A673 (cell line): ENCODE measurements around the gene SHANK1. TPM values are rescaled to one million over a fixed set of nuclear protein-coding genes. Genes with fewer than 3 reads are reported as not detected.

Experiments
- BruUV-seq: library from RNA; stranded (reverse); fragments of 400-500 nt; replicated peaks from 2 replicates; lab custom pipeline; 2021; lab: Mats Ljungman, UMichigan
- CTCF ChIA-PET: fragments of 300-600 bp; sonication (Branson Sonifier 250); formaldehyde crosslinking; loops from one replicate; lab custom pipeline; 2022; ENCODE audit warnings: antibody characterized with exemption; lab: Charles Lee
- POLR2A ChIA-PET: fragments of 300-600 bp; sonication (Branson Sonifier 250); formaldehyde crosslinking; loops from one replicate; lab custom pipeline; 2022; ENCODE audit warnings: antibody characterized with exemption; ENCODE audit not compliant: low non-redundant PET; lab: Charles Lee
- DNase-seq: peaks from one replicate; pipeline ENCODE4 v3.0.0-alpha.2; 2015; ENCODE audit warnings: low spot score
- H3K27ac ChIP-seq: fragments of 200-600 bp; sonication (generic); 2 replicates; pipeline ENCODE4 v1.5.1; 2016; ENCODE audit warnings: mixed run types, low read depth, mild to moderate bottlenecking, mixed read lengths, antibody characterized with exemption, low read length; ENCODE audit not compliant: poor library complexity, severe bottlenecking
- H3K27me3 ChIP-seq: fragments of 200-600 bp; sonication (generic); replicated peaks from 2 replicates; pipeline ENCODE4 v1.6.1; 2017; ENCODE audit warnings: mixed run types, low read depth, mild to moderate bottlenecking, mixed read lengths, antibody characterized with exemption, low read length; ENCODE audit not compliant: insufficient read depth, poor library complexity
- H3K36me3 ChIP-seq: fragments of 200-600 bp; sonication (generic); 2 replicates; pipeline ENCODE4 v1.6.1; 2016; ENCODE audit warnings: mixed run types, mild to moderate bottlenecking, mixed read lengths, antibody characterized with exemption, low read length; ENCODE audit not compliant: insufficient read depth, poor library complexity, severe bottlenecking
- H3K4me1 ChIP-seq: fragments of 200-600 bp; sonication (generic); 2 replicates; pipeline ENCODE4 v1.6.1; 2017; ENCODE audit warnings: mixed run types, mild to moderate bottlenecking, mixed read lengths, antibody characterized with exemption, low read length; ENCODE audit not compliant: insufficient read depth, poor library complexity, severe bottlenecking
- H3K4me3 ChIP-seq: fragments of 200-600 bp; sonication (generic); 2 replicates; pipeline ENCODE4 v1.5.1; 2016; ENCODE audit warnings: low read depth, mixed run types, mild to moderate bottlenecking, mixed read lengths, low read length; ENCODE audit not compliant: poor library complexity, severe bottlenecking
- H3K9me3 ChIP-seq: fragments of 200-600 bp; sonication (generic); 2 replicates; pipeline ENCODE4 v1.6.1; 2016; ENCODE audit warnings: mixed run types, low read depth, mild to moderate bottlenecking, mixed read lengths, antibody characterized with exemption, low read length; ENCODE audit not compliant: poor library complexity, severe bottlenecking
- EZH2 ChIP-seq: fragments of 200-600 bp; sonication (generic); IDR thresholded peaks from 2 replicates; pipeline ENCODE4 v1.6.1; 2017; ENCODE audit warnings: borderline replicate concordance, low read depth, mild to moderate bottlenecking, mixed read lengths, antibody characterized with exemption, low read length; ENCODE audit not compliant: poor library complexity, severe bottlenecking
- intact Hi-C: fragments of 100-400 bp; cut with micrococcal nuclease; formaldehyde crosslinking; loops from one replicate; pipeline ENCODE4 v1.10.0; 2022; ENCODE audit not compliant: unreplicated experiment
- total RNA-seq: library from RNA; stranded (reverse); gene quantifications from 2 replicates; pipeline ENCODE4 v1.2.3, GENCODE V29; 2021
- TF ChIP-seq, protein P1 (sequence below): fragments of 300-800, 200-600 bp; sonication (generic); conservative IDR thresholded peaks from 2 replicates; pipeline ENCODE4 v1.5.1; 2017; ENCODE audit warnings: low read depth, mild to moderate bottlenecking, antibody characterized with exemption, low read length, moderate library complexity, mixed read lengths

The SHANK1 gene
- total RNA-seq, 1 experiment from 2014 or later, result 69.7 TPM

- H3K9me3 ChIP-seq, result no peaks in the 10 kb centered on the region
- peak overlapping the region; percentile 88 for H3K27ac ChIP-seq
- ChIA-PET CTCF (no interaction called here), POLR2A (no interaction called here)
- H3K4me3 ChIP-seq, result no peak overlapping the region
- intact Hi-C loops, result loop anchor here (10.0 kb wide), 1 partner anchor 1221 kb away; the partner anchor contains the start of gene FCGRT
- no peak for DNase-seq
- peaks cover 42% of the 10 kb centered on the region for H3K4me1 ChIP-seq
- BruUV-seq, result no TSS peak
- TF ChIP-seq EZH2, result no peak
- TF ChIP-seq, protein P1, sequence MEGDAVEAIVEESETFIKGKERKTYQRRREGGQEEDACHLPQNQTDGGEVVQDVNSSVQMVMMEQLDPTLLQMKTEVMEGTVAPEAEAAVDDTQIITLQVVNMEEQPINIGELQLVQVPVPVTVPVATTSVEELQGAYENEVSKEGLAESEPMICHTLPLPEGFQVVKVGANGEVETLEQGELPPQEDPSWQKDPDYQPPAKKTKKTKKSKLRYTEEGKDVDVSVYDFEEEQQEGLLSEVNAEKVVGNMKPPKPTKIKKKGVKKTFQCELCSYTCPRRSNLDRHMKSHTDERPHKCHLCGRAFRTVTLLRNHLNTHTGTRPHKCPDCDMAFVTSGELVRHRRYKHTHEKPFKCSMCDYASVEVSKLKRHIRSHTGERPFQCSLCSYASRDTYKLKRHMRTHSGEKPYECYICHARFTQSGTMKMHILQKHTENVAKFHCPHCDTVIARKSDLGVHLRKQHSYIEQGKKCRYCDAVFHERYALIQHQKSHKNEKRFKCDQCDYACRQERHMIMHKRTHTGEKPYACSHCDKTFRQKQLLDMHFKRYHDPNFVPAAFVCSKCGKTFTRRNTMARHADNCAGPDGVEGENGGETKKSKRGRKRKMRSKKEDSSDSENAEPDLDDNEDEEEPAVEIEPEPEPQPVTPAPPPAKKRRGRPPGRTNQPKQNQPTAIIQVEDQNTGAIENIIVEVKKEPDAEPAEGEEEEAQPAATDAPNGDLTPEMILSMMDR, result no peak
- H3K36me3 ChIP-seq, result no peaks in the 10 kb centered on the region
- H3K27me3 ChIP-seq, result no peaks in the 10 kb centered on the region
Measured at GRCh38 chr19:50735869-50736268, 16.3 kb upstream of the SHANK1 start.

GRCh38 chr19:50729894-50730293, 10.3 kb upstream of the SHANK1 start:
- CTCF ChIA-PET, result interaction anchor here (0.7 kb wide), 1 partner anchor 54 kb away, joined by 3 read pairs; no protein-coding TSS in a partner anchor

GRCh38 chr19:50728084-50728737, 8.6 kb upstream of the SHANK1 start:
- BruUV-seq, result no TSS peak
- CTCF ChIA-PET, result no interaction called here
- no peak for TF ChIP-seq EZH2
- H3K36me3 ChIP-seq, result peaks cover 10% of the 10 kb centered on the region
- H3K4me3 ChIP-seq, result no peak overlapping the region
- intact Hi-C loops, result no loop called here
- no peaks in the 10 kb centered on the region for H3K9me3 ChIP-seq
- POLR2A ChIA-PET, result interaction anchor here (0.6 kb wide), 1 partner anchor 68 kb away, joined by 3 read pairs; no protein-coding TSS in a partner anchor
- peak; percentile 98 for DNase-seq
- H3K4me1 ChIP-seq, result peaks cover 37% of the 10 kb centered on the region
- H3K27me3 ChIP-seq, result no peaks in the 10 kb centered on the region
- H3K27ac ChIP-seq, result peak overlapping the region; percentile 70

More at GRCh38 chr19:50729894-50730293, 10.3 kb upstream of the SHANK1 start:
- BruUV-seq, result no TSS peak
- peaks cover 10% of the 10 kb centered on the region for H3K36me3 ChIP-seq
- H3K4me3 ChIP-seq, result no peak overlapping the region
- DNase-seq, result no peak
- POLR2A ChIA-PET, result no interaction called here
- no peak overlapping the region for H3K27ac ChIP-seq
- no peaks in the 10 kb centered on the region for H3K9me3 ChIP-seq
- intact Hi-C loops, result loop anchor here (10.0 kb wide), 1 partner anchor 1215 kb away; the partner anchor contains the start of gene FCGRT
- TF ChIP-seq, protein P1, result no peak
- TF ChIP-seq EZH2, result no peak
- H3K27me3 ChIP-seq, result no peaks in the 10 kb centered on the region
- peaks cover 28% of the 10 kb centered on the region for H3K4me1 ChIP-seq

DNA sequence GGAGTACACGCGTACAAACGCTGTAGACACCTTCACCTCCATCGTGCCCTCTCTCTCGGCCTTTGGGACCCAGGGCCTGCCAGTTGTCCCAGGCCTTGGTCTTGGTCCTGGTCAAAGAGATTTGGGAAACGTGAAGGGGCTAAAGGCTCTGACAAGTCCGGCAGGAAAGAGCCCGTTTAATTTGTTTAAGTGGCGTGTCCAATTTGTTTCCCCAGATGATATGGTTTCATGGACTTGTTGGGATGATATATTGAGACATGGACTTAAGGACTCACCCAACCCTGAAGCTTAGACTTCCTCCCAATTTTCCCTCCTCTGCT, 6.3 kb upstream of the SHANK1 start:
- no peaks in the 10 kb centered on the region for H3K27me3 ChIP-seq
- H3K9me3 ChIP-seq, result no peaks in the 10 kb centered on the region
- peaks cover 60% of the 10 kb centered on the region for H3K4me1 ChIP-seq
- no peak for DNase-seq
- intact Hi-C loops, result no loop called here
- peaks cover 10% of the 10 kb centered on the region for H3K36me3 ChIP-seq
- CTCF ChIA-PET, result no interaction called here
- POLR2A ChIA-PET, result no interaction called here
- peak overlapping the region; percentile 85 for H3K27ac ChIP-seq
- H3K4me3 ChIP-seq, result peak overlapping the region; percentile 61
- BruUV-seq, result TSS peak; percentile 68
- TF ChIP-seq, protein P1, result no peak
- no peak for TF ChIP-seq EZH2
